Loucy (cell line): ENCODE results near the gene LIM2.

ENCODE experiments used
- EZH2phosphoT487 ChIP-seq: fragments of 200-600 bp; IDR thresholded peaks from 2 replicates; pipeline ENCODE4 v1.6.1; 2018; ENCODE audit warnings: antibody characterized with exemption, mild to moderate bottlenecking, moderate library complexity, borderline replicate concordance
- TF ChIP-seq, protein P1 (sequence below): fragments of 200-600 bp; sonication (generic); conservative IDR thresholded peaks from 2 replicates; pipeline ENCODE4 v1.5.1; 2014; ENCODE audit warnings: mild to moderate bottlenecking, antibody characterized with exemption, low read length

DNA sequence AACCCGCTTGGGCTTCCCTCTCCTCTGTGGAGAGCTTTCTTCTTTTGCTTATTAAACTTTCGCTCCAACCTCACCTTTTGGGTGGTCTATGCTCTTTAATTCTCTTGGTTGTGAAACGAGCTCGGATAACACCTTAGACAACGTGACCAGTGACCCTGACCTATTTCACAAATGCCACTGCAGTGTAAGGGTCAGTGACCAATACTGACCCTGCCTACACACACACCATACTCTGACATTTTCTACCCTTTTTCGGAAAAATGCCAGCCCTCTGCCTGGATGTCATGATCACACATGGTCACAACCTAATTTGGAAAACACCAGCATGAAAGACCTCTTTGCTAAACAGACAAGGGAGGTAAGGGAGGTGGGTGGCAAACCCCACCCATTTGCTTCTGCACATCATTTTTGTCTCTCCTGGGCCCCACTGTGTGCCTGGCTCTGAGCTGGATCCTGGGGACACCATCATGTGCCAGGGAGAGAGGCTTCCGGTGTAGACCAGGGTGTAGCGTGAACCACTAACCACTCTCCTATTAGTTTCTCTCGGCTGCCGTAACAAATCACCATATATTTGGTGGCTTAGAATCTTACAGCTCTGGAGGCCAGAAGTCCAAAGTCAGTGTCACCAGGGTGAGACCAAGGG, 31.5 kb downstream of the LIM2 start:
- TF ChIP-seq, protein P1, sequence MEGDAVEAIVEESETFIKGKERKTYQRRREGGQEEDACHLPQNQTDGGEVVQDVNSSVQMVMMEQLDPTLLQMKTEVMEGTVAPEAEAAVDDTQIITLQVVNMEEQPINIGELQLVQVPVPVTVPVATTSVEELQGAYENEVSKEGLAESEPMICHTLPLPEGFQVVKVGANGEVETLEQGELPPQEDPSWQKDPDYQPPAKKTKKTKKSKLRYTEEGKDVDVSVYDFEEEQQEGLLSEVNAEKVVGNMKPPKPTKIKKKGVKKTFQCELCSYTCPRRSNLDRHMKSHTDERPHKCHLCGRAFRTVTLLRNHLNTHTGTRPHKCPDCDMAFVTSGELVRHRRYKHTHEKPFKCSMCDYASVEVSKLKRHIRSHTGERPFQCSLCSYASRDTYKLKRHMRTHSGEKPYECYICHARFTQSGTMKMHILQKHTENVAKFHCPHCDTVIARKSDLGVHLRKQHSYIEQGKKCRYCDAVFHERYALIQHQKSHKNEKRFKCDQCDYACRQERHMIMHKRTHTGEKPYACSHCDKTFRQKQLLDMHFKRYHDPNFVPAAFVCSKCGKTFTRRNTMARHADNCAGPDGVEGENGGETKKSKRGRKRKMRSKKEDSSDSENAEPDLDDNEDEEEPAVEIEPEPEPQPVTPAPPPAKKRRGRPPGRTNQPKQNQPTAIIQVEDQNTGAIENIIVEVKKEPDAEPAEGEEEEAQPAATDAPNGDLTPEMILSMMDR, result no peak
- no peak for TF ChIP-seq EZH2phosphoT487
